Fibroblast of lung (primary cell): ENCODE measurements around the gene PHF2.

Experiments used
- EZH2 ChIP-seq: IDR thresholded peaks from 2 replicates; pipeline ENCODE4 v1.5.1; 2012; ENCODE audit warnings: low read length, control low read depth, mild to moderate bottlenecking; ENCODE audit errors: missing control alignments
- TF ChIP-seq, protein P1 (sequence below), 2 donors: IDR thresholded peaks in 1 of 2; conservative IDR thresholded peaks in 1 of 2; 1 replicate in 1 of 2; 2 replicates in 1 of 2; pipeline ENCODE4 v1.5.1; 2011 to 2012; ENCODE audit warnings: low read length in 2 of 2, control low read depth in 1 of 2, inconsistent platforms in 1 of 2, low read depth in 1 of 2, mild to moderate bottlenecking in 1 of 2

- TF ChIP-seq, protein P1, sequence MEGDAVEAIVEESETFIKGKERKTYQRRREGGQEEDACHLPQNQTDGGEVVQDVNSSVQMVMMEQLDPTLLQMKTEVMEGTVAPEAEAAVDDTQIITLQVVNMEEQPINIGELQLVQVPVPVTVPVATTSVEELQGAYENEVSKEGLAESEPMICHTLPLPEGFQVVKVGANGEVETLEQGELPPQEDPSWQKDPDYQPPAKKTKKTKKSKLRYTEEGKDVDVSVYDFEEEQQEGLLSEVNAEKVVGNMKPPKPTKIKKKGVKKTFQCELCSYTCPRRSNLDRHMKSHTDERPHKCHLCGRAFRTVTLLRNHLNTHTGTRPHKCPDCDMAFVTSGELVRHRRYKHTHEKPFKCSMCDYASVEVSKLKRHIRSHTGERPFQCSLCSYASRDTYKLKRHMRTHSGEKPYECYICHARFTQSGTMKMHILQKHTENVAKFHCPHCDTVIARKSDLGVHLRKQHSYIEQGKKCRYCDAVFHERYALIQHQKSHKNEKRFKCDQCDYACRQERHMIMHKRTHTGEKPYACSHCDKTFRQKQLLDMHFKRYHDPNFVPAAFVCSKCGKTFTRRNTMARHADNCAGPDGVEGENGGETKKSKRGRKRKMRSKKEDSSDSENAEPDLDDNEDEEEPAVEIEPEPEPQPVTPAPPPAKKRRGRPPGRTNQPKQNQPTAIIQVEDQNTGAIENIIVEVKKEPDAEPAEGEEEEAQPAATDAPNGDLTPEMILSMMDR (conservative IDR thresholded peaks at IDR 0.05 in 1 of 2, IDR thresholded peaks at IDR 0.05 in 1 of 2; ENCODE audit: low read depth in 1 of 2, low read length in 2 of 2) = no peak
- no peak for TF ChIP-seq EZH2
Measured at GRCh38 chr9:93664549-93665120, 88.3 kb downstream of the PHF2 start.
